GM10266 (cell line): Measurements from ENCODE around the gene KLHDC3.
"Not testable (repeated sequence)": the region's sequence is repeated elsewhere in the genome, so short reads cannot be mapped to it uniquely, and the experiment has no call there.

Experiments used
- DNase-seq: peaks from one replicate; pipeline ENCODE4 v3.0.0; 2012; ENCODE audit errors: extremely low spot score
- TF ChIP-seq, protein P1 (sequence below): IDR thresholded peaks from 2 replicates; pipeline ENCODE4 v1.5.1; 2012; ENCODE audit warnings: mild to moderate bottlenecking, low read depth; ENCODE audit not compliant: control insufficient read depth, insufficient read depth; ENCODE audit errors: missing control alignments

The KLHDC3 gene

DNA sequence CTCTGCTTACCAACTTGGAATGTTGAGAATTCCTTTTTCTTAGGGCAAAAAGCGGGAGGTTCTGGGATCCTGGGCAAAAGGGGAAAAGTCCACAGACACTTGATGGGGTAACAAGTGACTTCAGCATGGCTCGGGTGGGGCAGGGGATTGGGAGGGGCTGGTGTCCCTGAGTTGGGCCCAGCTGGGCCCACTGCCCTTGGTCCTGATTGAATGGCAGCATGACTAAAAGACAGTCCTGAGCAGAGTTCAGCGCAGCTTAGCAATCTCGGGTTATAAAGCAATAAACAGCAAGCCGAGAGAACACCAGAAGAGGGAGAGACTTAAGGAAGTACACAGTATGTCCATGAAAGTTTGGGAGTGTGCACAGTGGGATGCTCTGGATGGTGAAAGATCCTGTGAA lies 24.1 kb upstream of the KLHDC3 start:
- DNase-seq = no peak
- TF ChIP-seq, protein P1, sequence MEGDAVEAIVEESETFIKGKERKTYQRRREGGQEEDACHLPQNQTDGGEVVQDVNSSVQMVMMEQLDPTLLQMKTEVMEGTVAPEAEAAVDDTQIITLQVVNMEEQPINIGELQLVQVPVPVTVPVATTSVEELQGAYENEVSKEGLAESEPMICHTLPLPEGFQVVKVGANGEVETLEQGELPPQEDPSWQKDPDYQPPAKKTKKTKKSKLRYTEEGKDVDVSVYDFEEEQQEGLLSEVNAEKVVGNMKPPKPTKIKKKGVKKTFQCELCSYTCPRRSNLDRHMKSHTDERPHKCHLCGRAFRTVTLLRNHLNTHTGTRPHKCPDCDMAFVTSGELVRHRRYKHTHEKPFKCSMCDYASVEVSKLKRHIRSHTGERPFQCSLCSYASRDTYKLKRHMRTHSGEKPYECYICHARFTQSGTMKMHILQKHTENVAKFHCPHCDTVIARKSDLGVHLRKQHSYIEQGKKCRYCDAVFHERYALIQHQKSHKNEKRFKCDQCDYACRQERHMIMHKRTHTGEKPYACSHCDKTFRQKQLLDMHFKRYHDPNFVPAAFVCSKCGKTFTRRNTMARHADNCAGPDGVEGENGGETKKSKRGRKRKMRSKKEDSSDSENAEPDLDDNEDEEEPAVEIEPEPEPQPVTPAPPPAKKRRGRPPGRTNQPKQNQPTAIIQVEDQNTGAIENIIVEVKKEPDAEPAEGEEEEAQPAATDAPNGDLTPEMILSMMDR = no peak

DNA sequence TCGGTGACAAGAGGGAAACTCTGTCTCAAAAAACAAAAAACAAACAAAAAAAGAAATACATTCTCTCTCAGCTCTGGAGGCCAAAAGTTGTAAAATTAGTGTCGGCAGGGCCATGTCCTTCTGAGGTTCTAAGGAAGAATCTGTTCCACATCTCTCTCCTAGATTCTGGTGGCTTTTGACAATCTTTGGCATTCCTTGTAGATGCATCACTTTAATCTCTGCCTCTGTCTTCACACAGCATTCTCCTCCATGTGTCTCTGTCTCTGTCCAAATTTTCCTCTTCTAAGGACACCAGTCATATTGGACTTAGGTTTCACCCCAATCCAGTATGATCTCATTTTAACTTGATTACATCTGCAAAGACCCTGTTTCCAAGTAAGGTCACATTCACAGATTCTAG lies 20.6 kb upstream of the KLHDC3 start:
- no peak for DNase-seq
- TF ChIP-seq, protein P1 = no peak

DNA sequence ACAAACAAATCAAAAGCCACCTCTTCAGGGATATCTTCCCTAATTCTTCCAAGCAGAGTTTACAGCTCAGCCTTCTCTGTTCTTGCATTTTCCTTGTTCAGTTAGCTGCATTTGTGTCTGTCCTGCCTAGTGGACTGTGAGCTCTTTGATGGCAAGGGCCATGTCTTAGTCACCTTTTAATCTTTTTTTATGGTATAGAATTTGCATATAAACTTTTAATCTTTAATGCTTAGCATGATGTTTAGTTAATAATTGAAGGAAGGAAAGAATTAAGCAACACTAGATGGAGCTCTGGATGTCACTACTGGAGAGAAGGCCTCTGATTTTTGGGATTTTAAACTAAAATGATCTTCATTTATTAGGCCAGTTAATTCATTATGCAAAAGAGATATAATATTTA lies 17.5 kb upstream of the KLHDC3 start:
- DNase-seq = no peak
- TF ChIP-seq, protein P1 = no peak

DNA sequence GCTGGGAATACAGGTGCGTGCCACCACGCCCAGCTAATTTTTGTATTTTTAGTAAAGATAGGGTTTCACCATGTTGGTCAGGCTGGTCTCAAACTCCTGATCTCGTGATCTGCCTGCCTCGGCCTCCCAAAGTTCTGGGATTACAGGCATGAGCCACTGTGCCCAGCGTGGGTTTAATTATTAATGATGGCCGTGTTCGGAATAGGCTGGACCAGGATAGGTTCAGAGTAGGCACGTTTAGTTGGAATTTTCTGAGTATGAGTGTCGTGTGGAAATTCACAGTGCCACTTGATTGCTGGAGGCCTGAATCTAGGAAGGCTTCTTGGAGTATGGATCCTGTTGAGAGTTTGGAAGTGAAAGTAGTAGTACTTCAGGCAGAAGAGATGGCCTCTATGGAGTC lies 15.8 kb upstream of the KLHDC3 start:
- not testable (repeated sequence) for DNase-seq

GRCh38 chr6:43001843-43002242 lies 12.2 kb upstream of the KLHDC3 start:
- no peak for DNase-seq
- TF ChIP-seq, protein P1 = no peak

- TF ChIP-seq, protein P1 = no peak
- no peak for DNase-seq
Observed at GRCh38 chr6:43005844-43006243, 8.2 kb upstream of the KLHDC3 start.

- no peak for DNase-seq
- TF ChIP-seq, protein P1 = no peak
Observed at GRCh38 chr6:43006251-43006650, 7.8 kb upstream of the KLHDC3 start.

DNA sequence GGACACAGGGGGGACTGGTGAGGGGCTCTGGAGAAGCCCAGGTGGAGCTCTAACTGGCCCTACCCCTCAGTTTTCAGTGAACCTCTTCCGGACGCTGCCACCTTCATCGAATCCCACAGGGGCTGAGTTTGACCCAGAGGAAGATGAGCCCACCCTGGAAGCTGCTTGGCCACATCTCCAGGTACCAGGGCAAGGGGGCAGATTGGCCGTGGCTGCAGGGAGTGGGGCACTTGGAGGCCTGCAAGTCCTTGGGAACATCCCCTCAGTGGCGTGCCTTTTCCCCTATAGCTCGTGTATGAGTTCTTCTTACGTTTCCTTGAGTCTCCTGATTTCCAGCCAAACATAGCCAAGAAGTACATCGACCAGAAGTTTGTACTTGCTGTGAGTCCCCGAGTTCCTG lies 6.9 kb upstream of the KLHDC3 start:
- TF ChIP-seq, protein P1 = no peak
- DNase-seq = no peak
